GM12878 (cell line): ENCODE data around the gene PGAM1. TPM values are rescaled to one million over a fixed set of nuclear protein-coding genes. Genes with fewer than 3 reads are reported as not detected.

ENCODE experiments used
- ATF3 ChIP-seq: IDR thresholded peaks from 2 replicates; pipeline ENCODE4 v1.6.1; 2011; ENCODE audit warnings: low read depth, mild to moderate bottlenecking, low read length, moderate library complexity, borderline replicate concordance; ENCODE audit errors: extremely low read depth
- BRCA1 ChIP-seq: IDR thresholded peaks from 2 replicates; pipeline ENCODE4 v1.6.1; 2011; ENCODE audit warnings: low read depth, low read length, improper control_type of control experiment
- CEBPZ ChIP-seq: fragments of 150-350 bp; IDR thresholded peaks from 2 replicates; pipeline ENCODE4 v1.6.1; 2016; ENCODE audit warnings: low read depth, low read length
- CUX1 ChIP-seq: IDR thresholded peaks from 2 replicates; pipeline ENCODE4 v1.6.1; 2012; ENCODE audit warnings: improper control_type of control experiment, low read depth, low read length; ENCODE audit not compliant: insufficient replicate concordance
- ETV6 ChIP-seq, 2 experiments: fragments of 450-650 bp in 1 of 2; IDR thresholded peaks in 1 of 2; conservative IDR thresholded peaks in 1 of 2; 2 replicates each; pipeline ENCODE4 v1.6.1; 2014; ENCODE audit warnings: antibody characterized with exemption in 1 of 2, borderline replicate concordance in 1 of 2, low read depth in 1 of 2, mild to moderate bottlenecking in 1 of 2, moderate library complexity in 1 of 2
- FOS ChIP-seq: IDR thresholded peaks from 3 replicates; pipeline ENCODE4 v1.6.1; 2011; ENCODE audit warnings: borderline replicate concordance; ENCODE audit not compliant: insufficient read length; ENCODE audit errors: extremely low read depth
- JUNB ChIP-seq: IDR thresholded peaks from 2 replicates; pipeline ENCODE4 v1.6.1; 2016; ENCODE audit warnings: antibody characterized with exemption, mild to moderate bottlenecking
- LARP7 ChIP-seq: fragments of 450-650 bp; IDR thresholded peaks from 2 replicates; pipeline ENCODE4 v1.6.1; 2017; ENCODE audit warnings: mild to moderate bottlenecking
- MEF2A ChIP-seq: IDR thresholded peaks from 2 replicates; pipeline ENCODE4 v1.6.1; 2011; ENCODE audit warnings: low read depth, mild to moderate bottlenecking, low read length, moderate library complexity; ENCODE audit not compliant: insufficient read depth
- MYB ChIP-seq: fragments of 150-350 bp; IDR thresholded peaks from 2 replicates; pipeline ENCODE4 v1.6.1; 2014; ENCODE audit warnings: mild to moderate bottlenecking, low read depth, low read length, borderline replicate concordance
- NFYB ChIP-seq: IDR thresholded peaks from 2 replicates; pipeline ENCODE4 v1.6.1; 2011; ENCODE audit warnings: low read depth, mild to moderate bottlenecking, low read length, improper control_type of control experiment, moderate library complexity; ENCODE audit not compliant: insufficient read depth
- NR2C1 ChIP-seq: fragments of 450-650 bp; IDR thresholded peaks from 2 replicates; pipeline ENCODE4 v1.6.1; 2017; ENCODE audit warnings: antibody characterized with exemption, mild to moderate bottlenecking, moderate library complexity
- NRF1 ChIP-seq: conservative IDR thresholded peaks from 2 replicates; pipeline ENCODE4 v1.6.1; 2011; ENCODE audit warnings: mild to moderate bottlenecking, low read depth, low read length, improper control_type of control experiment
- POLR2A ChIP-seq: IDR thresholded peaks from 2 replicates; pipeline ENCODE4 v1.6.1; 2011; ENCODE audit warnings: low read depth, mild to moderate bottlenecking, low read length
- POLR2AphosphoS5 ChIP-seq: IDR thresholded peaks from 2 replicates; pipeline ENCODE4 v1.6.1; 2011; ENCODE audit warnings: mild to moderate bottlenecking, low read length, inconsistent platforms
- RCOR1 ChIP-seq: conservative IDR thresholded peaks from 2 replicates; pipeline ENCODE4 v1.6.1; 2012; ENCODE audit warnings: low read depth, low read length, improper control_type of control experiment
- SREBF2 ChIP-seq: IDR thresholded peaks from 2 replicates; pipeline ENCODE4 v1.6.1; 2012; ENCODE audit warnings: mild to moderate bottlenecking, low read length
- SRF ChIP-seq, 2 experiments: IDR thresholded peaks; 2 replicates each; pipeline ENCODE4 v1.6.1; 2011; ENCODE audit warnings: low read depth in 2 of 2, low read length in 2 of 2, mild to moderate bottlenecking in 1 of 2, moderate library complexity in 1 of 2
- ZNF622 ChIP-seq: fragments of 450-650 bp; IDR thresholded peaks from 2 replicates; pipeline ENCODE4 v1.6.1; 2017; ENCODE audit warnings: mild to moderate bottlenecking, inconsistent platforms
- polyA plus RNA-seq, 11 experiments: library from polyadenylated mRNA; depleted of rRNA in 4 of 11; unstranded in 6 of 11; stranded (reverse) in 5 of 11; fragments of >200 nt; fragmentation: Nextera tagmentation in 4 of 11; fragmentation: Illumina TruSeq in 1 of 11; extraction: Ambion mirVana in 4 of 11; extraction: Trizol in 1 of 11; gene quantifications; 1 replicate in 1 of 11; 2 replicates in 10 of 11; pipeline versions ENCODE4 v1.2.1 to v1.2.3, GENCODE V29; 2011 to 2016; ENCODE audit warnings: inconsistent platforms in 2 of 11, missing spikeins in 2 of 11, low read depth in 1 of 11
- total RNA-seq, 4 experiments: library from RNA; depleted of rRNA in 3 of 4; stranded (reverse); fragments of >200 nt in 3 of 4; fragmentation: Illumina TruSeq in 1 of 4; extraction: Trizol in 1 of 4; gene quantifications; 2 replicates each; pipeline versions ENCODE4 v1.2.1 to v1.2.3, GENCODE V29; 2013 to 2021
- TF ChIP-seq, protein P1 (sequence below): fragments of 450-650 bp; IDR thresholded peaks from 2 replicates; pipeline ENCODE4 v1.6.1; 2017; ENCODE audit warnings: borderline replicate concordance

Gene PGAM1
- total and polyA plus RNA-seq, 10 of the 15 experiments (the other 5 are each of a cell fraction or from before 2014, with no cell fraction given), result 115 to 1,362 (median 744) TPM

DNA sequence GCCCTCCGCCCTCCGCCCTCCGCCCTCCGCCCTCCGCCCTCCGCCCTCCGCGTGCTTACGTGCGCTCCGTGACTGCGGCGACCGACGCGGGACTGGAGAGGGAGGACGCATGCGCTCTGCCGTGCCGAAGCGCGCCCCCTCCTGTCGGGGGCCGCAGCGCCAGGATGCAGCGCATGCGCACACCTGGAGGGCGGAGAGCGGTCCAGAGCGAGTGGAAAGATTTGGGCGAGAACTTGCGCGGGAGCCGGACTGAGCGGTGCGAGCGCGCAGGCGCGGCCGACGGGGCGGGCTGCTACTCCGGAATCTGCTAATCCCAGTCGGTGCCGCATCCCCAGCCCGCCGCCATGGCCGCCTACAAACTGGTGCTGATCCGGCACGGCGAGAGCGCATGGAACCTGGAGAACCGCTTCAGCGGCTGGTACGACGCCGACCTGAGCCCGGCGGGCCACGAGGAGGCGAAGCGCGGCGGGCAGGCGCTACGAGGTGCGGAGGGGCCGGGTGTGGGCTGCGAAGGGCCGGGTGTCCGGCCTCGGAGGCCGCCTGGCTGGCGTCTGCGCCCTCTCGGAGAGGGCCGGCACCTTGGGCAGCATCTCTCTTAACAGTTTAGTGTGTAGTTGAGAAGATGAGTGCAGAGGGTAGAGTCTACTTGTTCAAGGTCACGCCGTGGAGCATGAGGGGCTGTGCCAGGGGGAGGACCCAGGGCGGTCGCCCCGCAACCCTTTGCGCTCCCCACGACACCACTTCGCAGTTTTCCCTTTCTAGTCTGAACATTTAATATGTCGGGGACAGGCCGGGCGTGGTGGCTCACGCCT, at the start of gene PGAM1 (continued):
- no peak for TF ChIP-seq CUX1
- TF ChIP-seq, protein P1, sequence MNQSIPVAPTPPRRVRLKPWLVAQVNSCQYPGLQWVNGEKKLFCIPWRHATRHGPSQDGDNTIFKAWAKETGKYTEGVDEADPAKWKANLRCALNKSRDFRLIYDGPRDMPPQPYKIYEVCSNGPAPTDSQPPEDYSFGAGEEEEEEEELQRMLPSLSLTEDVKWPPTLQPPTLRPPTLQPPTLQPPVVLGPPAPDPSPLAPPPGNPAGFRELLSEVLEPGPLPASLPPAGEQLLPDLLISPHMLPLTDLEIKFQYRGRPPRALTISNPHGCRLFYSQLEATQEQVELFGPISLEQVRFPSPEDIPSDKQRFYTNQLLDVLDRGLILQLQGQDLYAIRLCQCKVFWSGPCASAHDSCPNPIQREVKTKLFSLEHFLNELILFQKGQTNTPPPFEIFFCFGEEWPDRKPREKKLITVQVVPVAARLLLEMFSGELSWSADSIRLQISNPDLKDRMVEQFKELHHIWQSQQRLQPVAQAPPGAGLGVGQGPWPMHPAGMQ, result no peak
- TF ChIP-seq BRCA1, result no peak
- peak; percentile 95 for TF ChIP-seq LARP7
- TF ChIP-seq RCOR1, result no peak
- TF ChIP-seq ETV6 (conservative IDR thresholded peaks at IDR 0.05 in 1 of 2, IDR thresholded peaks at IDR 0.05 in 1 of 2; ENCODE audit: borderline replicate concordance in 1 of 2, low read depth in 1 of 2), result no peak
- no peak for TF ChIP-seq JUNB
- no peak for TF ChIP-seq CEBPZ
- peak; percentile 81 for TF ChIP-seq POLR2A
- no peak for TF ChIP-seq MYB
- no peak for TF ChIP-seq NFYB
- no peak for TF ChIP-seq SRF (IDR thresholded peaks at IDR 0.05; ENCODE audit: low read depth in 2 of 2, low read length in 2 of 2)
- peak; percentile 87 for TF ChIP-seq NRF1
- TF ChIP-seq SREBF2, result no peak
- no peak for TF ChIP-seq MEF2A
- TF ChIP-seq ATF3, result no peak
- no peak for TF ChIP-seq FOS
- peak; percentile 94 for TF ChIP-seq NR2C1
- TF ChIP-seq ZNF622, result no peak
- TF ChIP-seq POLR2AphosphoS5, result peak; percentile 57; the same call in 1 of the 2 replicates
